Colonic mucosa (tissue), 4 donors: ENCODE results near the gene TRAPPC11. TPM values are rescaled to one million over a fixed set of nuclear protein-coding genes. Genes with fewer than 3 reads are reported as not detected.

ENCODE experiments used
- DNase-seq: peaks from one replicate; pipeline ENCODE4 v3.0.0-alpha.2; 2020
- H3K27ac ChIP-seq: fragments of 200-600 bp; one replicate; pipeline ENCODE4 v1.8.0; 2021
- H3K27me3 ChIP-seq: fragments of 200-600 bp; one replicate; pipeline ENCODE4 v1.8.0; 2021
- H3K36me3 ChIP-seq: fragments of 200-600 bp; one replicate; pipeline ENCODE4 v1.8.0; 2021
- H3K4me1 ChIP-seq: fragments of 200-600 bp; one replicate; pipeline ENCODE4 v1.8.0; 2021; ENCODE audit warnings: mild to moderate bottlenecking
- H3K4me3 ChIP-seq: fragments of 200-600 bp; one replicate; pipeline ENCODE4 v1.8.0; 2021
- H3K9ac ChIP-seq, 2 donors: one replicate each; pipeline ENCODE4 v1.7.0; 2013; ENCODE audit warnings: control low read depth in 2 of 2, low read depth in 2 of 2, low read length in 2 of 2
- H3K9me3 ChIP-seq: fragments of 200-600 bp; one replicate; pipeline ENCODE4 v1.8.0; 2021
- intact Hi-C: fragments of 100-400 bp; cut with DNase I; formaldehyde crosslinking; loops from one replicate; pipeline ENCODE4 v1.14.1; 2022
- total RNA-seq, 2 donors: library from RNA; stranded (reverse); fragmentation: NEBNext Ultra II Directional in 1 of 2; extraction: Animal tissue kit (Norgen Biotek cat#: 25700) in 1 of 2; gene quantifications; one replicate each; pipeline ENCODE4 v1.2.1, GENCODE V29; 2021
- TF ChIP-seq, protein P1 (sequence below): fragments of 200-600 bp; IDR thresholded peaks from one replicate; pipeline ENCODE4 v1.8.0; 2022; ENCODE audit warnings: antibody characterized with exemption, mild to moderate bottlenecking
- donor health status: healthy.
- donor health status: DM: no; HTN: no; CAD: no.
- donor health status: DM: no; HTN: no; CAD: no.

TRAPPC11 gene
- total RNA-seq, 2 donors from 2014 or later = 25.2 to 29.2 TPM

DNA sequence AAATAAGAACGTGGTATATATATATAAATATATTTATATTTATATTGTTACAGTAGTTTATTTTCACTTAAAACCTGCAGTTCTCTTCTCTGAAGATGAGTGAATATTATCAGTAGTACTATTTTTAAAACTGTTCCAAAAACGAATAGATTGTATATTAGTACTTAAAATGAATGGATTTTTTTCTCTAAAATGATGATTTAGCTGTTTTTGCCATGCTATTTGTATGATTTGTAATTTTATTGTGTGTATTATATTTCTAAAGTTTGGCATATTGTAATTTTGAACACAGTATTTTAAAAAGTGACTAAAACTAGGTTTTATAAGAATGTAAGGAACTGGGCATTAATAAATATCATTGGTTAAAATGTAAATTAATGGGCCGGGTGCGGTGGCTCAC lies 22.0 kb downstream of the TRAPPC11 start:
- Histone ChIP-seq H3K36me3 (peaks cover 6% of the 10 kb centered on the region), H3K9me3 (no peaks in the 10 kb centered on the region), H3K9ac (no peak overlapping the region), H3K27me3 (no peaks in the 10 kb centered on the region), H3K4me1 (no peaks in the 10 kb centered on the region), H3K27ac (no peak overlapping the region), H3K4me3 (no peak overlapping the region)
- TF ChIP-seq, protein P1, sequence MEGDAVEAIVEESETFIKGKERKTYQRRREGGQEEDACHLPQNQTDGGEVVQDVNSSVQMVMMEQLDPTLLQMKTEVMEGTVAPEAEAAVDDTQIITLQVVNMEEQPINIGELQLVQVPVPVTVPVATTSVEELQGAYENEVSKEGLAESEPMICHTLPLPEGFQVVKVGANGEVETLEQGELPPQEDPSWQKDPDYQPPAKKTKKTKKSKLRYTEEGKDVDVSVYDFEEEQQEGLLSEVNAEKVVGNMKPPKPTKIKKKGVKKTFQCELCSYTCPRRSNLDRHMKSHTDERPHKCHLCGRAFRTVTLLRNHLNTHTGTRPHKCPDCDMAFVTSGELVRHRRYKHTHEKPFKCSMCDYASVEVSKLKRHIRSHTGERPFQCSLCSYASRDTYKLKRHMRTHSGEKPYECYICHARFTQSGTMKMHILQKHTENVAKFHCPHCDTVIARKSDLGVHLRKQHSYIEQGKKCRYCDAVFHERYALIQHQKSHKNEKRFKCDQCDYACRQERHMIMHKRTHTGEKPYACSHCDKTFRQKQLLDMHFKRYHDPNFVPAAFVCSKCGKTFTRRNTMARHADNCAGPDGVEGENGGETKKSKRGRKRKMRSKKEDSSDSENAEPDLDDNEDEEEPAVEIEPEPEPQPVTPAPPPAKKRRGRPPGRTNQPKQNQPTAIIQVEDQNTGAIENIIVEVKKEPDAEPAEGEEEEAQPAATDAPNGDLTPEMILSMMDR = no peak
- no peak for DNase-seq
- intact Hi-C loops = no loop called here

GRCh38 chr4:183686461-183686860 lies 27.4 kb downstream of the TRAPPC11 start:
- Histone ChIP-seq H3K27me3 (no peaks in the 10 kb centered on the region), H3K36me3 (peaks cover 6% of the 10 kb centered on the region)
- intact Hi-C loops = no loop called here

GRCh38 chr4:183688216-183688615 lies 29.1 kb downstream of the TRAPPC11 start:
- H3K36me3 ChIP-seq = peaks cover 6% of the 10 kb centered on the region
- intact Hi-C loops = no loop called here
- H3K4me1 ChIP-seq = no peaks in the 10 kb centered on the region
- DNase-seq = no peak
- H3K27me3 ChIP-seq = no peaks in the 10 kb centered on the region
- no peak overlapping the region for H3K4me3 ChIP-seq
- H3K27ac ChIP-seq = no peak overlapping the region
- H3K9me3 ChIP-seq = no peaks in the 10 kb centered on the region
- TF ChIP-seq, protein P1 = no peak
- H3K9ac ChIP-seq = no peak overlapping the region

More at GRCh38 chr4:183686461-183686860, 27.4 kb downstream of the TRAPPC11 start:
- H3K9me3 ChIP-seq = no peaks in the 10 kb centered on the region
- no peak overlapping the region for H3K9ac ChIP-seq
- DNase-seq = no peak
- H3K4me1 ChIP-seq = no peaks in the 10 kb centered on the region
- no peak overlapping the region for H3K27ac ChIP-seq
- no peak overlapping the region for H3K4me3 ChIP-seq
- TF ChIP-seq, protein P1 = no peak

GRCh38 chr4:183691006-183691405 lies 31.9 kb downstream of the TRAPPC11 start:
- no peaks in the 10 kb centered on the region for H3K4me1 ChIP-seq
- no peaks in the 10 kb centered on the region for H3K27me3 ChIP-seq
- no peak overlapping the region for H3K9ac ChIP-seq
- TF ChIP-seq, protein P1 = no peak
- H3K4me3 ChIP-seq = no peak overlapping the region
- intact Hi-C loops = no loop called here
- no peaks in the 10 kb centered on the region for H3K9me3 ChIP-seq
- no peaks in the 10 kb centered on the region for H3K36me3 ChIP-seq
- H3K27ac ChIP-seq = no peak overlapping the region
- DNase-seq = no peak

GRCh38 chr4:183691897-183692296 lies 32.8 kb downstream of the TRAPPC11 start:
- H3K4me3 ChIP-seq = no peak overlapping the region
- intact Hi-C loops = no loop called here
- no peak overlapping the region for H3K9ac ChIP-seq
- TF ChIP-seq, protein P1 = no peak
- no peaks in the 10 kb centered on the region for H3K27me3 ChIP-seq
- DNase-seq = no peak
- no peaks in the 10 kb centered on the region for H3K9me3 ChIP-seq
- no peaks in the 10 kb centered on the region for H3K4me1 ChIP-seq
- no peaks in the 10 kb centered on the region for H3K36me3 ChIP-seq
- no peak overlapping the region for H3K27ac ChIP-seq
